ENCODE data around the gene AGAP3. TPM values are rescaled to one million over a fixed set of nuclear protein-coding genes. Genes with fewer than 3 reads are reported as not detected.
"Not testable (repeated sequence)": the region's sequence is repeated elsewhere in the genome, so short reads cannot be mapped to it uniquely, and the experiment has no call there.

The AGAP3 gene
- 100 to 1,000 TPM in 1 of 4 donors, 10 to 100 TPM in 3; 28.2 to 174 (median 53.2) TPM for total RNA-seq

- H3K27me3 ChIP-seq = no peaks in the 10 kb centered on the region
- H3K4me3 ChIP-seq = peak within 1 kb of the TSS; percentile 58 to 94
- DNase-seq = peak; percentile 84 to 85
- peak within 1 kb of the TSS; percentile 86 to 88 for H3K27ac ChIP-seq
- TF ChIP-seq POLR2A (IDR thresholded peaks at IDR 0.05) = peak; percentile 49 to 71
- TF ChIP-seq CTCF (IDR thresholded peaks at IDR 0.05) = no peak
- H3K9me3 ChIP-seq = no peaks in the 10 kb centered on the region
- H3K4me1 ChIP-seq = peaks cover 0 to 31% of the 10 kb centered on the region in 2 donors
- H3K36me3 ChIP-seq = no peaks in the 10 kb centered on the region
- intact Hi-C loops (cut with DNase I; ENCODE audit: low total_unique reads) = no loop called here
Measured at GRCh38 chr7:151085691-151086620, at the start of gene AGAP3. Gene AGAP3, plus strand, starts transcription at chr7:151086475. Its CDS starts 267 bp downstream, at chr7:151086742.

DNA sequence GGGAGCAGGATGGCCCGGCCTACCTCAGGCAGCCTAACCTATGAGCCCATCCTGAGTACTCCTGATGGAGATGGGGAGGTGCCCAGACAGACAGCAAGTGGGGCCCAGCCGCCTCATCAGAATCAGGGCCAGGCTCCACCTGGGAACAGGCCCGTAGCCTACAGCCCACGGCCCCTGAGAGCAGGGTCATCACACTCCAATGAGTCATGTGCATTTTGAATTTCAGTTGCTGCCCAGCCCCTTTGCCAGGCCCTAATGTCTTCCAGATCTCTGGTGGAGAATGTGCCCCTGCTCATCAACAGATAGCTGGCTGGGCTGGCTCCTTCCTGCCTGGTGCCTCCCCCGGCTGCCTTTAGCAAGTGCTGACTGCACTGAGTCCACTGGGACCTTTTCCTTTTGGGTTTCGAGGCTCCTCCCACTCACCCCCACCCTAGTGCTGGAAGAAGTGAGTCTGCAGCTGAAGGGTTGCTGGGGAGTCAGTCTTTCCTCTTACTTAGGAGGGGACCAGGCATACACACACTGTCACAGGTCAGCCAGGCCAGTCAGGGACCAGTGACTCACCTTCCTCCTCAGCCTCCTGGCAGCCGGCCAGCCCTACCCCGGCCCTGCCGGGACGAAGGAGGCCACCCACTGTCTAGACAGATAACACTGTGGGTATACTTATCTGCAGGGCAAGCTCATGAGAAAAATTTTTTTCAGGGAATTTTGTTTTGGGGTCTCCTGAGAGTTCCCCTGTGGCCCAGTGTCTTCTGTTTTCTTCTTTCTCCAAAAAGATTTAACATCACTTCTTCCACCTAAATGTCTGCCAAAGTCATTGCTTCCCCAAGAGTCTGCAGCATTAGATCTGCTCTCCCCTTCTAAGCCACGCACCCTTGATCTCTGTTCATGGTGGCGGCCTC, 47.1 kb upstream of the AGAP3 start:
- H3K4me3 ChIP-seq = no peak overlapping the region
- H3K36me3 ChIP-seq = no peaks in the 10 kb centered on the region
- no peaks in the 10 kb centered on the region for H3K9me3 ChIP-seq
- intact Hi-C loops (cut with DNase I; ENCODE audit: low total_unique reads) = no loop called here
- H3K27me3 ChIP-seq = no peaks in the 10 kb centered on the region
- TF ChIP-seq POLR2A (IDR thresholded peaks at IDR 0.05) = peak in 1 of 2 donors; percentile 35
- TF ChIP-seq CTCF (IDR thresholded peaks at IDR 0.05) = no peak
- H3K27ac ChIP-seq = peak overlapping the region; percentile 79
- peak; percentile 74 to 92 for DNase-seq
- peaks cover 7 to 11% of the 10 kb centered on the region in 2 donors for H3K4me1 ChIP-seq

GRCh38 chr7:151039850-151040548, 46.3 kb upstream of the AGAP3 start:
- Histone ChIP-seq H3K27ac (peak overlapping the region; percentile 79), H3K4me3 (no peak overlapping the region), H3K4me1 (peaks cover 7 to 11% of the 10 kb centered on the region in 2 donors), H3K27me3 (no peaks in the 10 kb centered on the region), H3K36me3 (no peaks in the 10 kb centered on the region), H3K9me3 (no peaks in the 10 kb centered on the region)
- no peak for TF ChIP-seq POLR2A (IDR thresholded peaks at IDR 0.05)
- TF ChIP-seq CTCF (IDR thresholded peaks at IDR 0.05) = no peak
- no peak for DNase-seq
- intact Hi-C loops (cut with DNase I; ENCODE audit: low total_unique reads) = no loop called here

- intact Hi-C loops (cut with DNase I; ENCODE audit: low total_unique reads) = no loop called here
- Histone ChIP-seq H3K27ac (no peak overlapping the region), H3K9me3 (no peaks in the 10 kb centered on the region), H3K4me3 (no peak overlapping the region), H3K36me3 (no peaks in the 10 kb centered on the region), H3K4me1 (peaks cover 7 to 11% of the 10 kb centered on the region in 2 donors), H3K27me3 (no peaks in the 10 kb centered on the region)
- no peak for TF ChIP-seq CTCF (IDR thresholded peaks at IDR 0.05)
- no peak for TF ChIP-seq POLR2A (IDR thresholded peaks at IDR 0.05)
- no peak for DNase-seq
Measured at GRCh38 chr7:151040616-151041375, 45.5 kb upstream of the AGAP3 start.

GRCh38 chr7:151043449-151043848, 42.8 kb upstream of the AGAP3 start:
- H3K27ac ChIP-seq; H3K9me3 ChIP-seq; H3K27me3 ChIP-seq; intact Hi-C loops (cut with DNase I; ENCODE audit: low total_unique reads); H3K4me3 ChIP-seq; H3K36me3 ChIP-seq; DNase-seq: not testable (repeated sequence)
- H3K4me1 ChIP-seq = peaks cover 7 to 21% of the 10 kb centered on the region in 2 donors

All from uterus (tissue), 4 donors.